GM12873 (cell line): ENCODE data around the gene PRKAR2B.

Experiments
- CTCF ChIP-seq: IDR thresholded peaks from 2 replicates; pipeline ENCODE4 v1.5.1; 2012; ENCODE audit warnings: low read depth, mild to moderate bottlenecking, moderate library complexity, low read length, control low read depth; ENCODE audit not compliant: insufficient read depth; ENCODE audit errors: missing control alignments

Gene PRKAR2B

DNA sequence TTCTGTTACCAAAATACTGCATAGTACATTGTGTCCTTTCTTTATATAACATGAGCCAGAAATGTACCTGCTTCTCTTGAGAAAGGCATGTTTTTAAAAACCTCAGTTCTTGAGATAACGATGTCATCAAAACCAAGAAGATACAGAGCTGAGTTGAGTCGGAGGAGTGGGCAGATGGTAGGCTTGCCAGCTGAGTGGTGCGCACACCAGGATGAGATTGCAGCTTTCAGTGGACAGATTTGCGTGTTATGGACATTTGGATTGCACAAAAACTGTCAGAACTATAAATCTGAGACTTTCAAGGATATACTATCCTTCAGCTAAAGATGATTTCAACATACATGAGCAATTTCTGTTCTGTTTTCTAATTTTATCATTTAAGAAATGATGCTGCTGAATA is 25.0 kb downstream of the PRKAR2B start:
- no peak for TF ChIP-seq CTCF

GRCh38 chr7:107070710-107071109 is 26.2 kb downstream of the PRKAR2B start:
- TF ChIP-seq CTCF, result no peak

DNA sequence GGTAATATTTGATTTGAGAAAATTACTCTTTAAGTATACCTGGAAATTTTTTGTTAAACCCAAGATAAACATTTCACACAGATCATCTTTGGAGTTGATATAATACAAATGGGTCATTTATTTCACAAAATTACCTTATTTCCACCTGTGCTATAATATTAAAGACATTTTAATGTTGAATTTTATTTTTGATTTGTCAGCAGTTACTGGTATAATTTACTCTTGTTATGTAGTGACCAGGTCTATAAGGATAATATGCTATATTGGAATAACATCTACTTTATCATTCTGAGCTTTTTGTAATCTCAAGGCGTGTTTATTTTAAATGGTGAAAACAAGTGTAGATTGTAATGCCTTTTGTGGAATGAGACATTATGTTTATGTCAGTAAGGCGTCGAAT is 26.6 kb downstream of the PRKAR2B start:
- TF ChIP-seq CTCF, result no peak

- TF ChIP-seq CTCF, result no peak
Observed at GRCh38 chr7:107072133-107072532, 27.6 kb downstream of the PRKAR2B start.

GRCh38 chr7:107075863-107076574 is 31.5 kb downstream of the PRKAR2B start:
- TF ChIP-seq CTCF, result no peak

DNA sequence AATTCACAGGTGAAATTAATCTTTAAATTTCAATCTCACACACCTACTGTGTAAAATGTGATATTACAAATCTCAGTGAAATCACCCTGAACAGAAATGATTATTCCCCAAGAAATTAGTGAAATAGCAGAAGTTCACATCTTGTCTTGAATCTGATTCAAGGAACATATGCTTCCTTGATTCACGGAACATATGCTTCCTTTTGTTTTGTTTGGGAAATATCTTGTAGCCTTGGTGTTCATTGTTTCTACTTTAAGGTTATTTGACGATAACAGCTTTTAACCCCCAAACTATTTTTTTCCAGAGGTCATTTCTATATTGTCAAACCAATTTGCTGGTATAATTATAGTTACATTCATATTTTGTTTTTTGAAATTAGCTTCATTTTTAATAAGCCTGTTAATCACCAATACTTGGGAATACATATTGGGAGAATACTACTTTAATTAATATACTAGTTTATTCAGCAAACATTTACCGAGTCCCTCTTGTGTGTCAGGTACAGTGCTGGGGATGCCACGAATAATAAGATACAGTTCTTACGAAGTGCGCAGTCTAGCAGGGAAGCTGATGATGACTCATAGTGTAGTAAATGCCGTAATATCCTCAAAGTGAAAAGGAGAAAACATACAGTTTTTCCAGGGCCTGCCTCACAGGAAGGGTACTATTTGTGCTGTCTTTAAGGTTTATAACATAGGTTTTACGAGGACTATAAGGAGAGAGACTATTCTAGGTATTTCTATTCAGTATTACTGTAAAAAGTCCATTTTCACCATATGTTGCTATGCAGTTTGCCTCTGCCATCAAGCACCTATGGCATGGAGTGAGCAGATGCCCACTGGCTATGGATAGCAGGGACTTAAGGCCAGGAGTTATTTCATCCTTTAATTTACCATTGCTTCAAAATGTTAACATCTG is 32.5 kb downstream of the PRKAR2B start:
- no peak for TF ChIP-seq CTCF
